ENCODE results near the gene ROPN1L.
"Not testable (repeated sequence)": the region's sequence is repeated elsewhere in the genome, so short reads cannot be mapped to it uniquely, and the experiment has no call there.

Gene ROPN1L

DNA sequence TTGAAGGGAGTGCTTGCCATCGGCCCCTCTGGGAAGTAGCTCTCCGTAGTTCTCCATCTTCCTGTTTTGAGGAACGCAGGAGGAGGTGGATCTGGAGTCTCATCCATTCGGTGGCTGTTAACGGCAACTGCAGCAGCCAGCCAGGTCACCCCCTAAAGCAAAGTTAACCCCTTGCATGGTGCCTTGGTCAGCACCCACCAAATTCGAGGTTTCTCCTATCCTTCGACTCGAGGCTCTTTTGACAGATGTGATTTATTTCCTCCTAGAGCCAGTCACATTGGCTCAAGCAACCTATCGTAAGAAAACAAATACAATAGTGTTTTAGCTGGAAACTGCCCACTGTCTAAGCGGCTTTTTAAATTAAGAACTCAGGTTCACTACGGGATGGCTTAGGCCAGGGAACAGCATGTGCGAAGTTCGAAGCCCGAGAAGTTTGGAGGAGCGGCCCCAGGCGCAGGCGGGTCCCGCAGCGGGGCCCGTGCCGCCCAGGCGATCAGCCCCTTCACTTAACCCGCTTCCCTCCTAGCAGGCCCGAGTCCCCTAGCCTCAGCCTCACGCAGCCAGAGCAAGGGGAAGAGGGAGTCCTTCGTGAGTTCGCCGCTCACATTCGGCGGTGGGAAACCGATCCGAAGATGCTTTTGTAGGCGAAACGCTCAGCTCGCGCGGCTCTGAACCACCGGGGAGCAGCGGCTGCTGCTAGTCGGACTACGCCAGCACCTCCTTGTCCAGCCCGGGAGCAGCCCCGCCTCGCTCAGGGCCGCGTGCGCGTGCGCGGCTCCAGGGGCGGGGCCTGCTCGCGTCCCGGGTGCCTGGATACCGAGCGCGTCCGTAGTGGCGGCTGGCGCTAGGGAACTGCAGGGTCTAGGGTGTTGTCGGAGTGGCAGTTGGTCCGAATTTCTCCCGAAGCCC lies at the start of gene ROPN1L:
Gene ROPN1L, plus strand, starts transcription at position 797 of the 909 bp plus-strand sequence. CDS start 289 bp downstream, outside the sequence.
- FAIRE-seq = no peak

DNA sequence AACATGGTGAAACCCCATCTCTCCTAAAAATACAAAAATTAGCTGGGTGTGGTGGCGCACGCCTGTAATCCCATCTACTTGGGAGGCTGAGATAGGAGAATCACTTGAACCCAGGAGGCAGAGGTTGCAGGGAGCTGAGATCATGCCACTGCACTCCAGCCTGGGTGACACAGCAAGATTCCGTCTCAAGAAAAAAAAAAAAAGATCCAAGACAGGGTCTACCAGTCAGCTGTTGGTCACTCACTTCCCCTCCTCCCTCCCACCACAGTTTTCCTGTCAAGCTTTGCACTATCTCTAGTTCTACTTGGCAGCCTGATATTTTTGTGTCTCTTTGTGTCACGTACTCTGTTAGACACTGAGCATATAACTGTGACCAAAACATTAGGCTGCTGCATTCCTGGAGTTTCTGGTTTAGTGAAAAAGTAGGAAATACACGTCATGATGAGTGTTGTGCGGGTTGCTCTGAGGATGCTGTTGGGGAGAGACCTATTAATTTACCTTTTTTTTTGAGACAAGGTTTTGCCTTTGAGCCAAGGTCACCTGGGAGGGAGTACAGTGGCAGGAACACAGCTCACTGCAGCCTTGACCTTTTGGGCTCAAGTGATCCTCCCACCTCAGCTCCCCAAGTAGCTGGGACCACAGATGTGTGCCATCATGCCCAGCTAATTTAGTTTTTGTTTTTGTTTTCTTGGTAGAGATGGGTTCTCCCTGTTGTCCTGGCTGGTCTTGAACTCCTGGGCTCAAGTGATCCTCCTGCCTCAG lies 48.9 kb upstream of the ROPN1L start:
- FAIRE-seq = not testable (repeated sequence)

DNA sequence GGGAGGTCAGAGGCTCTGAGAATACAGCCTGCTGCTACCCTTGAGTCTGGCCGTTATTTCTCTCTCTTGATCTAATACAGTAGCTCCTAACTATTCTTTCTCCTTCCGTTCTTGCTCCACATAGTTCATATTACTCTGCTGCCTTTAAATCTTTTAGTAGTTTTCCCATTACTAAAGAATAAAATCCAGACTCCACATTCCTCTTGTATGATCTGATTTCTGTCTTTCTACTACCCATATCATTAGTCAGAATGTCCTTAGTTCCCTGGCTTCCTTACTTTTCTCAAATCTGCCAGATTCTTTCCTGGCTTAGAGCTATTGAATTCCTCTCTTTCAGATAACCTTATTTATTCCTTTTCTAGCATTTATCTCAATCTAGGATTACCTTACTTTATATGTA lies 48.2 kb upstream of the ROPN1L start:
- no peak for FAIRE-seq

- FAIRE-seq = no peak
Observed at GRCh38 chr5:10396552-10396951, 45.1 kb upstream of the ROPN1L start.

GRCh38 chr5:10399839-10400238 lies 41.8 kb upstream of the ROPN1L start:
- FAIRE-seq = no peak

DNA sequence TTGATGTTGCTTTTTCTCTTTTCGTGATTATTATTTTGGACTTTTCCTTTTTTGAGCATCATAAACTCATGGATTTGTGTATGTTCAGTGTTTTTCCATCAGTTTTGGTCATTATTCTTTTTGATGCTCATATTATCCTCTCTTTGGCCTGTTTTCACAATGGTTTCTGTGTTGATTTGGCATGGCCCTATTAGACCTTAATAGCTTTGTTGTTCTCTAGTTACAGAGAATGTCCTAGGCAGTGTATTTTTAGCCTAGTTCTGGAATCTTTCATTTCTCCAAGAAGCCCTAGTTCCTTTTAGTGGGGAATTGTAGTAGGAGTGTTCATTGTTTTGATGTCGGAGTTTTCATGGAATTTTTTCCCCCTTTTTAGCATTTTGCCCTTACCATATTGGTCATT lies 41.3 kb upstream of the ROPN1L start:
- FAIRE-seq = no peak

GRCh38 chr5:10400831-10401230 lies 40.8 kb upstream of the ROPN1L start:
- no peak for FAIRE-seq

DNA sequence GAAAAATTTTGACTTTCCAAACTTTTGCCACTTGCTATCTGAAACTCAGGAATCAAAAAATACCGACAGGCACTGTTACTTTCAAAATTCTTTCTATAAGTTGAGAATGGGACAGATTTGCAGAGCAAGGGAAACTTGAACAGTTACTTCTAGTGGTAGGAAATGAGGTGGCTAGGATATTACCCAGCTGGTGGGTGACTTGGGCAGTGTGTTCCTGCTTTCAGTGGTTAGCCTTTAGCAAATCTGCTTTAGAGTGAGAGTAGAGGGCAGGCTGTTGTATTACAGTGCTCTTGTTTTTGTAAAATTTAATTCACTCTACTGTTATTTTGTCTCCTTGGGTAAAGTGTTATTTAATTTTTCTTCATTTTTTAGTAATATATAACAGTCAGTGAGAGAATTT lies 40.2 kb upstream of the ROPN1L start:
- no peak for FAIRE-seq

DNA sequence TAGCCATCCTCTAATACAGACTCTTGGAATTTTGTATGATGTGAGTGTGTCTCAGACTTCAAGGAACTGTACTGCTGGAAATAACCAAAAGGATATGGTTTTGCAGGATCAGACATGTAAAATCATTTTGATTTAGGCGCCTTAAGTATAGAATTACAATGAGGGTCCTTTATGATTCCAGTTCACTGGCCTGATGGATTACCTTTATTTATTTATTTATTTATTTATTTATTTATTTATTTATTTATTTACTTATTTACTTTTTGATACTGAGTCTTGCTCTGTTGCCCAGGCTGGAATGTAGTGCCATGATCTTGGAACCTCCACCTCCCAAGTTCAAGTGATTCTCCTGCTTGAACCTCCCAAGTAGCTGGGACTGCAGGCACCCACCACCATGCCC lies 37.9 kb upstream of the ROPN1L start:
- FAIRE-seq = no peak

- FAIRE-seq = no peak
Observed at GRCh38 chr5:10406651-10407050, 35.0 kb upstream of the ROPN1L start.

DNA sequence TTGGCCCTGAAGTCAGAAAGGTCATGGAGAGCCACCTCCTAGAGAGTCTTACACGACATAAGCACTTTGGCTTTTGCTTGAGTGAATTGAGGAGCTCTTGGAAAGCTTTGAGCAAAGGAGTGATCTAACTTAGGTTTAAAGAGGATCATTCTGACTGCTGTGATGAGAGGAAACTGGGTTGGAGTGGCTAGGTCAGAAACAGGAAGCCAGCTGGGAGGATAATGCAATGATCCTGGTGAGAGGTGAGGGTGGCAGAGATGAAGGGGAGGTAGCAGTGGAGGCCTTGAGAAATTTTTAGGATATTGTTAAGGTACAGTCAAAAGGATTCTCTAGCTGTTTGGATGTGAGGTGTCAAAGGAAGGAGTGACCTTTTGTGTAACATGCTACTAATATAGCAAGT lies 32.2 kb upstream of the ROPN1L start:
- FAIRE-seq = no peak

- no peak for FAIRE-seq
Observed at GRCh38 chr5:10410662-10411061, 31.0 kb upstream of the ROPN1L start.

DNA sequence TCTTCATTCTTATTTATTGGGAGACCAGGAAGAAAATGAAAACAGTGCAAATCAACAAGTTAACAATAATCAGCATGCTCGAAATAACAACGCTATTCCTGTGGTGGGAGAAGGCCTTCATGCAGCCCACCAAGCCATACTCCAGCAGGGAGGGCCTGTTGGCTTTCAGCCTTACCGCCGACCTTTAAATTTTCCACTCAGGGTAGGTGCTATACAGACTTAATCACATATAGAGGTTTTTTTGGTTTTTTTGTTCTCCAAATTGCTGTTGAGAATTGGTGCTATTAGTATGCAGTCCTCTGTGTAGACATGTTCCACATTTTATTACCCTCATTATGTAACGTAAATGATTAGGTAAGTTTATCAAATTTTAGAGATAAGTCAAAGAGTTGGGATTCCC lies 30.3 kb upstream of the ROPN1L start:
- no peak for FAIRE-seq

GRCh38 chr5:10416868-10417267 lies 24.8 kb upstream of the ROPN1L start:
- FAIRE-seq = no peak

GRCh38 chr5:10418654-10419345 lies 22.9 kb upstream of the ROPN1L start:
- FAIRE-seq = no peak

- no peak for FAIRE-seq
Observed at GRCh38 chr5:10420468-10420867, 21.2 kb upstream of the ROPN1L start.

GRCh38 chr5:10420932-10421331 lies 20.7 kb upstream of the ROPN1L start:
- no peak for FAIRE-seq

DNA sequence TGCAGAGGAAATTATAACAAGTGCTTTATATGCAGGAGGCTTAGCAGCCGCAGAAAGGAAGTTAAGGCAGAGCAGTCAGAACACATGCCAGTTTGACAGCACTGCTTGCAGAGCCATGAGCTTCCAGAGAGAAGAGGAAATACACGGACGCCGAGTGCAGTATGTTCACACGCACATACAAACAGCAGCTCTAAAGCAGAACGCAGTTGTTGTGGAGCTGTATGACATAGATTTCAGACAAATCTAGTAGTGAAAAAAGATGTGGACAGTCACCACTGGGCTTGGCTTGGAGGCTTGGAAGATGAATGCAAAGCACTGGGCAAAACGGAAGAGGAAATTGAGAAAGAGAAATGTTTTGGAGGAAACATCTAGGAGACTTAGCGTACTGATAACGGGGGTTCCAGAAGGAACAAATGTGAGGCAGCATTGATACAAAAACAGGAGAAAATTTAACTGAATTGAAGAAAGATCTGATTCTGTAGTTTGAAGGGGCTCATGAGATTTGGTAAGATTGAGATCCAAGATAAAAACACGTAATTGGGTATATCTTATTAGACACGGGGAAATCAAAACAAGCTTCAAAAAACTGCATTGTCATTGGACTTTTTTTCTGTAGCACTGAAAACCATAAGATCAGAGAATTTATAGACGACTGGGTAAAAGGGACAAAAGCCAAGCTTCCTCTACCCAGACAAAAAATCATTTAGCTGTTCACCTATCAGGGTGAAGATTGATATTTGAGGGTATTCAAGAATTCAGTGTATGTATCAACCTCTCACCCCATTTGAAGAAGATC lies 19.6 kb upstream of the ROPN1L start:
- FAIRE-seq = no peak

- no peak for FAIRE-seq
Observed at GRCh38 chr5:10423022-10423421, 18.7 kb upstream of the ROPN1L start.

DNA sequence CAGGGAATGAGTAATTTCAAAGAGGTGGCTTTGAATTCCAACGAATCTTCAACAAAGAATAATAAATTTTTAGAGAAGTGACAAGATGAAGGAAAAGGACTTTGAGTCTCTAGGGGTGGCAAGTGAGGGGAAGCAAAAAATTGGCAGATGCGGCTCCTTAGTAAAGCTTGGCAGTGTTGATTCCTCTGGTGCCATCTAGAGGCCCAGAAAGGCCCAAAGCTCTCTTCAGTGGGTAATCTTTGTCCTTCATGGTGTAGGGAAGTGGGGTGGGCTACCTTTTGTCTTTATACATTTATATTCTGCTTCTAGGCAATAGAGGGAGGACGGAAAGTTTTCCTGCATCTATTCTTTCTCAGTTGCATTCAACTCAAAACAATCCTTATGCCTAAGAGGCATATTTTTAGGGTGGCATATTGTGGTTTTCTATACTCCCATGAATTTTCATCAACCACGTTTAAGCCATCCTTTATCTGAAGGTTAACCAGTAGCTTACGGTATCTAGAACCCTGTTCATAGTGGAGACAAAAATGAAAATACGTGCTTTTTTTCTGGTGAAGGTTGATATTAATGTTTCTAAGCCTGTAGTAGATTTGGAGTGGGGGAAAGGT lies 17.5 kb upstream of the ROPN1L start:
- FAIRE-seq = no peak

DNA sequence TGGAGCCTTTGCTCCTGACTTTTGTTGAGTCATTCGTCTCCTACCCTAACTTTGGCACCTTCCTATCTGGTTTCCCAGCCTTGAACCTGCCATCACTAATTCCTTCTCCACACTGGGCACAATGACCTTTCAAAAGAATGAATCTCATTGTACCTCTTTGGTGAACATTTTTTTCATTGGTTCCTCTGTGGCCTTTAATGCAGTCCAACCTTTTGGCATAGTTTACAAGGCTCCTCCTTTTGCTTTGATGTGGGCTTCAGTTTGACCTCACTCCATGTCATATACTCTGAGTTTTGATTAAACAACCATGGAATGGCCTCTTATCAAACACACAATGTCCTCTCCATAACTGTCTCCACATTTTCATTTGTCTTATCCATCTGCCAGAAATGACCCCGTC lies 14.5 kb upstream of the ROPN1L start:
- no peak for FAIRE-seq

DNA sequence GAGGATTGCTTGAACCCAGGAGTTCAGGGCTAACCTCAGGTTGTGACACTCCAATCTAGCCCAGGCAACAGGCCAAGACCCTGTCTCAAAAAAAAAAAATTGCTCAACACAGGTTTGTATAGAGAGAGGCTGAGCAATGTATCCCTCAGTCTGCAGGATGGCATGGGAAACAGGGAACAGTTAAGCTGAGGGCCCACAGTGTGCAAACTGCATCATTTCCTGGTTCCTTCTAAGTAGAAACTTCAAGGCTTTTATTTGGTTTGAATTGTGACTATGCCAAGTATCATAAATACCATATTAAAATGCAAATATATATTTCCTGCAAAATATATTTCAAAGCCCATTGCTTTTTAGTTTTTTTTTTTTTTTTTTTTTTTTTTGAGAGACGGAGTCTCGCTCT lies 13.7 kb upstream of the ROPN1L start:
- no peak for FAIRE-seq

Measured in colon (tissue), 2 donors.